Gastrocnemius medialis (tissue), 4 donors: ENCODE data around the gene ZNF816. TPM values are rescaled to one million over a fixed set of nuclear protein-coding genes. Genes with fewer than 3 reads are reported as not detected.
"Not testable (repeated sequence)": the region's sequence is repeated elsewhere in the genome, so short reads cannot be mapped to it uniquely, and the experiment has no call there.

Experiments used
- ATAC-seq, 2 donors: fragments of 150-250 bp; one replicate each; pipeline ENCODE4 v1.9.1; 2016
- DNase-seq, 2 donors: peaks; one replicate each; pipeline ENCODE4 v3.0.0-alpha.2; 2019
- H3K27ac ChIP-seq, 4 donors: fragments of 200-600 bp; sonication (generic); 1 replicate in 1 of 4; 2 replicates in 3 of 4; pipeline ENCODE4 v1.5.1; 2016 to 2018; ENCODE audit warnings: mild to moderate bottlenecking in 2 of 4, moderate library complexity in 1 of 4
- H3K27me3 ChIP-seq, 3 donors: fragments of 200-600 bp; sonication (generic) in 2 of 3; 1 replicate in 1 of 3; 2 replicates in 2 of 3; pipeline versions ENCODE4 v1.5.1 to v1.6.0; 2016 to 2019; ENCODE audit warnings: mild to moderate bottlenecking in 1 of 3, moderate library complexity in 1 of 3
- H3K36me3 ChIP-seq, 2 donors: fragments of 200-600 bp; sonication (generic) in 1 of 2; one replicate each; pipeline ENCODE4 v1.5.1; 2017 to 2018
- H3K4me1 ChIP-seq, 2 donors: fragments of 200-600 bp; sonication (generic) in 1 of 2; one replicate each; pipeline ENCODE4 v1.5.1; 2016 to 2017; ENCODE audit warnings: mild to moderate bottlenecking in 2 of 2
- H3K4me3 ChIP-seq, 4 donors: fragments of 200-600 bp; sonication (generic) in 3 of 4; 1 replicate in 1 of 4; 2 replicates in 3 of 4; pipeline ENCODE4 v1.5.1; 2016 to 2019; ENCODE audit warnings: mild to moderate bottlenecking in 2 of 4
- H3K9me3 ChIP-seq, 3 donors: fragments of 200-600 bp; sonication (generic) in 2 of 3; 1 replicate in 1 of 3; 2 replicates in 2 of 3; pipeline ENCODE4 v1.5.1; 2016 to 2019
- CTCF ChIP-seq, 5 experiments: fragments of 450-650 bp in 3 of 5; fragments of 200-600 bp in 2 of 5; sonication (generic) in 2 of 5; IDR thresholded peaks in 4 of 5; conservative IDR thresholded peaks in 1 of 5; 1 replicate in 4 of 5; 2 replicates in 1 of 5; pipeline ENCODE4 v1.5.1; 2016 to 2019; ENCODE audit warnings: antibody characterized with exemption in 5 of 5, mild to moderate bottlenecking in 3 of 5, moderate library complexity in 3 of 5
- POLR2A ChIP-seq, 2 donors: fragments of 450-650 bp; IDR thresholded peaks; one replicate each; pipeline ENCODE4 v1.6.1; 2017; ENCODE audit warnings: antibody characterized with exemption in 2 of 2, mild to moderate bottlenecking in 2 of 2, moderate library complexity in 2 of 2
- in situ Hi-C, 4 donors: fragments of 200-750 bp; cut with MboI; loops; one replicate each; pipeline versions ENCODE4 v1.15.0 to v1.8.0; 2017; ENCODE audit warnings: low sequenced_read_pairs in 4 of 4
- intact Hi-C: fragments of 100-400 bp; cut with DNase I; formaldehyde crosslinking; loops from one replicate; pipeline ENCODE4 v1.15.1; 2023; ENCODE audit warnings: low total_unique reads
- total RNA-seq, 4 donors: library from RNA; depleted of rRNA; stranded (reverse); fragments of >200 nt; gene quantifications; one replicate each; pipeline versions ENCODE4 v1.1.0 to v1.2.3, GENCODE V29; 2016

The ZNF816 gene
- total RNA-seq, 4 donors from 2014 or later, result 1.0 to 3.1 (median 1.6) TPM

DNA sequence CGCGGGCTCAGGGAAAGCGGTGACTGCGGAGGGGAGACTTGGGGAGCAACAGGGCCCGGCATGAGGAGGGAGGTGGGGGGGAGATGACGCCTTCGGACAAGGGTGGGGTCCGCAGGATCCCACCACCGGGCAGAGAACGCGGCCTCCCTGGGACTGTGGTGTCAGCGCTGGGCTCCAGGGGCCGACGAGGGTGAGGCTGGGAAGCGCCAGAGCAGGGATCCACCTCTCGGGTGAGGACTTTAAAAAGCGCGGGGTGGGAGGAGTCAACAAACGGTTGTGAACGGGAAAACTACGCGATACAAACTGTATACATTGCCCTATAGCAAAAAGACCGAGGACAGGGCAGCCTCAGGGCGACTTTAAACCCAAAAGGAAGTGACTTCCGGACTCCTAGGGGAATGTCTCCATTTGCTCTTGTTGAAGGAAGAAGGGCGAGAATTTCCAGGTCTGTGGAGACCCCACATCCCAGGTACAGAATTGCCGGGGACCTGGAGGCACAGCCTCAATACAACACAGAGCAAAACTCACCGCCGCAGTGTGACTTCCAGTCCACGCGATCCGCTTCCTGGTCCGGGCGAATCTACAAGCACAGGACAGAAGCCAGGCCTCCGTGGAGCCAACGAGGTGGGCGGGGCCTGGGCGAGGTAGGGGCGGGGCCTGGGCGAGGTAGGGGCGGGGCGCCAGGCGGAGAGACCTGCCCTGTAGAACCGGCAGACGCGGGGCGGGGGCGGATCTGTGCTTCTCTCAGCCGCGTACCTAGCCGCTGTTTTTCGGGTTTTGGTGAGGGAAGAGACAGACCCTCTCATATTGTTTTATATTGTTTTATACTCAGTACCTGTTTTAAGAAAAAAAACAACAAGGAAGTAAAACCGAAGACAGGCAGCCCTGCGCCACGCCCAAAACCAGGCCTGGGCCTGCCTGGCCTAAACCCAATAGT is 39.6 kb downstream of the ZNF816 start, which contains the start of gene ZNF888:
TSS of gene ZNF888 (minus strand) at position 588 of the 937 bp plus-strand sequence. CDS start 5,555 bp downstream, outside the sequence.
- peak; percentile 48 to 64 for DNase-seq
- no peaks in the 10 kb centered on the region for H3K4me1 ChIP-seq
- peak within 1 kb of the TSS; percentile 65 to 83 (median 66) for H3K4me3 ChIP-seq
- H3K36me3 ChIP-seq, result no peaks in the 10 kb centered on the region
- ATAC-seq, result peak; percentile 68 to 86
- no peaks in the 10 kb centered on the region for H3K9me3 ChIP-seq
- H3K27me3 ChIP-seq, result peaks cover 0 to 7% (median 0%) of the 10 kb centered on the region in 3 donors
- TF ChIP-seq POLR2A (IDR thresholded peaks at IDR 0.05) (peak; percentile 13 to 27), CTCF (IDR thresholded peaks at IDR 0.05 in 4 of 5, conservative IDR thresholded peaks at IDR 0.05 in 1 of 5) (no peak)
- in situ Hi-C loops (no loop called here), intact Hi-C loops (loop anchor here (1.0 kb wide), 3 partner anchors 19 to 40 kb away; partner anchors contain the start of gene ZNF320)
- H3K27ac ChIP-seq, result peak within 1 kb of the TSS; percentile 64 to 79 (median 70)

DNA sequence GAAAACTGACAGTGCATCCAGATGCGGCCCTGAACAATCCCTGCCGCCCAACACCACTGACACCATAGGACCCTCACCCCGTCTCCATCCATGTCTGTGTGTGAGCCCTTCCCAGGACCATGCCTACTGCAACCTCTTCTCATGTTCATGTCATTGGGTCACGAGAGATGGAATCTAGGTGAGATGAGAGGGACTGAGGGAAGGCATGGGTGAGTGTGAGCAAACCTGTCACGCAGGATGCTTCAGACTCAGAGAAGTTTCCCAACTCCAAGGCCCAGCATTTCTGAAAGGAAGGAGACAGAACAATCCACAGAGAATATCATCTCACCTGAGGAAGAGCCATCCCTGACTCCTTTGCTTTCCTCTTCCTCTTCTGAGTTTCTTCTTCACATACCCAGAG is 45.1 kb downstream of the ZNF816 start:
- no peak overlapping the region for H3K27ac ChIP-seq
- ATAC-seq (no peak), DNase-seq (no peak)
- H3K4me3 ChIP-seq, result no peak overlapping the region
- intact Hi-C loops, result no loop called here
- H3K9me3 ChIP-seq, result no peaks in the 10 kb centered on the region
- no peaks in the 10 kb centered on the region for H3K4me1 ChIP-seq
- H3K27me3 ChIP-seq, result no peaks in the 10 kb centered on the region
- in situ Hi-C loops, result no loop called here
- TF ChIP-seq POLR2A (IDR thresholded peaks at IDR 0.05) (no peak), CTCF (IDR thresholded peaks at IDR 0.05 in 4 of 5, conservative IDR thresholded peaks at IDR 0.05 in 1 of 5) (no peak)
- no peaks in the 10 kb centered on the region for H3K36me3 ChIP-seq

DNA sequence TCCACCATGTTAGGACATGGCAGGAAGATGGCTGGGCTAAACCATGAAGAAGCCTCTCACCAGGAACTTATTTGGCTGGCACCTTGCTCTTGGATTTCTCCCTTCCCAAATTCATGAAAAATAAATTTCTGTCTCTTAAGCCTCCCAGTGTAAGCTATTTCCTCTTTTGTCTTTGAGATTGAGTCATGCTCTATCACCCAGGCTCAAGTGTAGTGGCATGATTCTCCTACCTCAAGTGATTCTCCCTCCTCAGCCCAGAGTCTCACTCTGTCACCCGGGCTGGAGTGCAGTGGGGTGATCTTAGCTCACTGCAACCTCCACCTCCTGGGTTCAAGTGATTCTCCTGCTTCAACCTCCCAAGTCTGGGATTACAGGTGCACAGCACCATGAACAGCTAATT is 52.0 kb downstream of the ZNF816 start:
- no peak overlapping the region for H3K27ac ChIP-seq
- H3K36me3 ChIP-seq, result peaks cover 0 to 5% of the 10 kb centered on the region in 2 donors
- no peak for TF ChIP-seq POLR2A (IDR thresholded peaks at IDR 0.05)
- no peak for TF ChIP-seq CTCF (IDR thresholded peaks at IDR 0.05 in 4 of 5, conservative IDR thresholded peaks at IDR 0.05 in 1 of 5)
- H3K4me3 ChIP-seq, result no peak overlapping the region
- intact Hi-C loops, result no loop called here
- ATAC-seq (no peak), DNase-seq (no peak)
- H3K27me3 ChIP-seq, result no peaks in the 10 kb centered on the region
- H3K4me1 ChIP-seq, result no peaks in the 10 kb centered on the region
- in situ Hi-C loops, result no loop called here
- H3K9me3 ChIP-seq, result peaks cover 0 to 6% (median 0%) of the 10 kb centered on the region in 3 donors

GRCh38 chr19:52904052-52904780 is 58.5 kb downstream of the ZNF816 start:
- H3K36me3 ChIP-seq, ATAC-seq, H3K4me1 ChIP-seq, in situ Hi-C loops, H3K27ac ChIP-seq, intact Hi-C loops, DNase-seq, H3K27me3 ChIP-seq, H3K9me3 ChIP-seq, H3K4me3 ChIP-seq: not testable (repeated sequence)

DNA sequence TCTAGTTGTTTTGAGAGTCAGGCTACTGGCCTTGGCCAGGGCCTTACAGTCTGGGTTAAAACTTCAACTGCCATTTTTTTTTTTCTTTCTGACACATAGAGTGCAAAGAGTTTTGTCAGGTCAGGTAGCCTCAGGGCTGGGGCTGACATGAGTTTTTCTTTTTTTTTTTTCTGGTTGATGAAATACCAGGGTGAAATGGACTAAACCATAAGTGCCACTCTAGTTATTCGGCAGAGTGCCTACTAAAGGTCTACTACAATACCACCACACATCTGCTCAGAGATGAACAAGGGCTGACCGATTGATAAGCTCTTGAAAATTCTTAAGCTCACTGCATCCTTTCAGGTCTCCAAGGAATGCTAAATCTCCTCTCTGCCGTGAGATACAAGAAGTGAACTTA is 60.8 kb downstream of the ZNF816 start:
- DNase-seq (no peak), ATAC-seq (no peak)
- in situ Hi-C loops, result no loop called here
- Histone ChIP-seq H3K4me1 (peaks cover 2 to 5% of the 10 kb centered on the region in 2 donors), H3K27me3 (no peaks in the 10 kb centered on the region), H3K9me3 (no peaks in the 10 kb centered on the region), H3K4me3 (no peak overlapping the region), H3K27ac (no peak overlapping the region), H3K36me3 (no peaks in the 10 kb centered on the region)
- TF ChIP-seq POLR2A (IDR thresholded peaks at IDR 0.05) (no peak), CTCF (IDR thresholded peaks at IDR 0.05 in 4 of 5, conservative IDR thresholded peaks at IDR 0.05 in 1 of 5) (no peak)
- intact Hi-C loops, result no loop called here
